ENCODE measurements around the gene TAC4.

The TAC4 gene, protein sequence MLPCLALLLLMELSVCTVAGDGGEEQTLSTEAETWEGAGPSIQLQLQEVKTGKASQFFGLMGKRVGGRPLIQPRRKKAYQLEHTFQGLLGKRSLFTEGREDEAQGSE

GRCh38 chr17:49848019-49848473 is at the start of gene TAC4:
TSS of gene TAC4 (minus strand) at chr17:49848069. CDS start at chr17:49848017, 52 bp downstream.
- no peak for FAIRE-seq

- FAIRE-seq, result no peak
Observed at GRCh38 chr17:49896860-49897259, 49.0 kb upstream of the TAC4 start.

GRCh38 chr17:49896222-49896621 is 48.4 kb upstream of the TAC4 start:
- no peak for FAIRE-seq

- FAIRE-seq, result no peak
Observed at GRCh38 chr17:49895812-49896211, 47.9 kb upstream of the TAC4 start.

GRCh38 chr17:49894761-49895160 is 46.9 kb upstream of the TAC4 start:
- no peak for FAIRE-seq

GRCh38 chr17:49891694-49892389 is 44.0 kb upstream of the TAC4 start:
- FAIRE-seq, result no peak

DNA sequence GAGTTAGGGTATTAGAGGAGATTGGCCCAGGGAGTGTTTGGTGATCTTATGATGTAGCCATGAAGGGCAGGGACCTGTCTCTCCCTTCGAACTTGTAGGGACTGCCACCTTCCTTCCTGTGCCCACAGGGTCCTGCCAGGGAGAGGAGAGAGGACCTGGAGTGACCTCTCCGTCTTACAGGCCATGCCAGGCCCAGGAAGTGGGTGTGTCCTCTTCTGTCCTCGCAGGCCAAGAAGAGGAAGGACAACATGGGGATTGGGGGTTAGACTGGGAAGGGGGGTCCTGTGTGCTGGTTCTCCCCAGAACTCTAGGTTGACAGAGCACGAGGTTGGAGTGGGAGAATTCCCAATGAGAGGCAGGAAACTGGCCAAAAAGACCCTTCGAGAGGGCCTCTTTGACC is 43.4 kb upstream of the TAC4 start:
- no peak for FAIRE-seq

DNA sequence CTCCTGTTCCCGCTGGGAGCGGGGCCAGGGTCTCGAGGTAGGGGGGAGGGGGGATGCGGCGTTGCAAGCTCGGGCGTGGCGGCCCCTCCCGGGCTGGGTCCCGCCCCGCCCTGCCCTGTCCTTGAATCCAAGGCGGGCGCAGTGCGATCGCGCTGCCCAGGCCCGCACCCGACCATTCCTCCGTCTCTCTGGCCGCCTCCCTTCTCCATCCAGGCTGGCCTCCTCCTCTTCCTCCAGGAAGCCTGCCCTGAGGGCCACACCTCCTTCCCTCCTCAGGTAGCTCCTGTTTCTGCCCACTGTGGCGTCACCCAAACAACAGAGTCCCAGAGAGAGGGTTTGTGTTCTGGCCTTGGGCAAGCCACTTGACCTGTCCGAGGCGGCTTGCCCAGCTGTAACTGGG is 43.0 kb upstream of the TAC4 start:
- FAIRE-seq, result no peak

- no peak for FAIRE-seq
Observed at GRCh38 chr17:49890077-49890821, 42.4 kb upstream of the TAC4 start.

DNA sequence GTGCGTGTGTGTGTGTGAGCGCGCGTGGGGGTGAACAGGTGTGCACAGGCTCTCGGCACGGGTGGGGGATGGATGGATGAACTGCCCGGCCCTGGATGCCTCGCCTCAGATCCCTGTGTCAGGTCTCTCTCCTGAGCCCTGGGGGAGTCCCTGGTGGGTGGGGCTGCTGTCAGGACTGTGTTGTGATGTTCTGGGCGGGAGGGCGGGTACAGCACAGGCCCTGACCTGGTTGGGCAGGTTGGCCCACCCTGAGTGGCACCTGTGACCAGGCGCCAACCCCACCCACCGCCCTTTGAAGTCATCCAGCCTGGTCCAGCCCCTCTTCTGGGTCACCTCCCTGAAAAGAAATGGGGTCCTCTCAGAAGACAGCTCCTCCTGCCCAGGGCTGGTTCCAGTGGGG is 41.6 kb upstream of the TAC4 start:
- no peak for FAIRE-seq

- no peak for FAIRE-seq
Observed at GRCh38 chr17:49887744-49888360, 40.0 kb upstream of the TAC4 start.

GRCh38 chr17:49887086-49887743 is 39.3 kb upstream of the TAC4 start:
- no peak for FAIRE-seq

DNA sequence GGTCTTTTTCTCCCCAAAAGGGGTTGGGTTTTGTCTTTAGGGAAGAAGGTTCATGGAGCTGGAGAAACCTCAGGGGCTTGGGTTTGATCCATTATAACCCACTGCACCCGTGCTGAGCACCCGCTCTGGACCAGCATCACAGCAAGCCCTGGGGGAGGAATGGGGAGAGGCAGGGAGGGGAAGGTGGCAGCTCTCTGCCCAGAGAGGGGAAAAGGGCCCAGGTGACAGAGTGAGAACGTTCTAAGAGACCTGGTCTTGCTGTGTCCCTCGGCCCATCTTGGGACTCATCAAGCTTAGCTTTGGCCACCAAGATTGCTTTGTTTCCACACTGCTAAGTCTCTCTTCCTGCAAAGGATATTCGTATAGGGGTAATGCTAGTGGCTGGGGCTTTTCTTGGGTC is 38.2 kb upstream of the TAC4 start:
- no peak for FAIRE-seq

DNA sequence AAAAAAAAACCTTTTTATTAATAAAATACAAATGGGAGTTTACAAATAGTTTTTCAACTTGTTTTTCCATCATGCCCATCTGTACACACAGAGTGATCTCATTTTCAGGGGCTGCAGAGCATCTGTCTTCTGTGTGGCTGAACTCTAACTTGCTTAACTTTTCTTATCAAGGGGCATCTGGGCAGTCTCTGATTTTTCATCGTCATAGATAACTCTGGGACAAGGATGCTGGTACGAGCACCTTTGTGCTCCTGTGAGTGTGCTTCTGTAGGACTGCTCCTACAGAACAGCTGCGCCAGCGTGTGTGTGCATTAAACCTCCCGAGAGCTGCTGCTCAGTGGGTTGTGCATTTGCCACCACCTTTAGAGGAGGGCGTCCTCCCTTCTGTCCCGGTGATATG is 34.6 kb upstream of the TAC4 start:
- no peak for FAIRE-seq

- FAIRE-seq, result no peak
Observed at GRCh38 chr17:49881054-49881402, 33.2 kb upstream of the TAC4 start.

- FAIRE-seq, result no peak
Observed at GRCh38 chr17:49880291-49881053, 32.6 kb upstream of the TAC4 start.

DNA sequence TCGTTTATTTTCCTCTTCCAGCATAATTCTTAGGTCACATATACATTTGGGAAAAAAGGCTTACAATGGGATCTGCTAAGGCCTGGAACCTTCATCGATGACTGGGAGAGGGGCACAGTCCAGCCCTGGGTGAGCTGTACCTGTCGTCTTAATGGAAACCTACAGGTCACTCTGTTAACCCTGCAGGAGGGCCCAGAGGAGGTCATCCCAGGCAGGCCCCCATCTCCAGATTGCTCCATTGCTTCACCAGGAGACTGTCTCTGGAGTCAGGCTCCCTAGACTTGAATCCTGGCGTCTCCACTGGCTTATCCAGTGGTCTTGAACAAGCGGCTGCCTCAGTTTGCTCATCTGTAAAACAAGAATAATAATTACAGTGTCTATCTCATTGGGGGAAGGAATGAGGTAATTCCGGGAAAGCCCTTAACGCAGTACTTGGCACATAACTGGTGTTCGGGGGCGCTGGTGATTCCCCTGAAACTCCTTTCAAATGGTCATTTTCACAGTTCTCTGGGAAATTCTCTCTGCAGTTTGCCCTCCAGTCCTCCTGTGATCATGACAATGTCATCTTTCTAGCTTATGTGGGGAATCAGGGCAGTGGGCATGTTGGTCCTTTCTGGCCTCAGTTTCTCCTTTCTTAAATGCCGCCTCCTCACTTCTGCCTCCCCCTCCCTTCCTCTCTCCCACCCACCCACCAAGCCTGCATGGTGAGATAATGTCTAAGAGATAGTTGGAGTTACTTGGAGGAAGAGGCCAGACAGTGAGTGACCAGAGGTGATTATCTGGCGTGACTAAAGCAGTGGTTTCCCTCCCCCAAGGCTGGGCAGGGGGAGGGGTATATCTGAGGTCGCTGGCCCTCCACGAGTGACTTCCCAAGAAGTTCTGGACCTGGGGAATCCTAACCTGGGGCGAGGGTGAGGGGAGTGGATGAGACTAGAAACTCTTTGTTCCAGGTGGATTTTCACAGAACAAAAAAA is 31.3 kb upstream of the TAC4 start:
- FAIRE-seq, result no peak

DNA sequence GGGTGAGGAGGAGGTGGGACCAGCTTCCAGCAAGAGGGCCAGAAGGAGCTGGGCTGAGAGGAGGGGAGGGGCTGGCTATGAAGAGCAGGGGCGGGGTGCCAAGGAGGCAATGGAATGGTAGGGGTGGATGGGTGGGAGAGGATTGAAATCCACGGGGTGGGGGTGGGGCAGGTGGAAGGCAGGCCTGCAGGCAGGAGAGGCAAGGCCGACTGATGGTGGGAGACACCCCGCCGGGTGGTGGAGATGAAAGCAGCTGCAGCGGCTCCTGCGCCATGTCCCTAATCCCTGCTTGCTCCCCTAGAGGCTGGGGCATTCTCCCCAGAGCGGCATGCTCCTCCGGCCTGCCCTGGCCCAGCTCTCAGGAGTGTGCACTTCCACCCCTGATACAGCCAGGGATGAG is 27.8 kb upstream of the TAC4 start:
- no peak for FAIRE-seq

DNA sequence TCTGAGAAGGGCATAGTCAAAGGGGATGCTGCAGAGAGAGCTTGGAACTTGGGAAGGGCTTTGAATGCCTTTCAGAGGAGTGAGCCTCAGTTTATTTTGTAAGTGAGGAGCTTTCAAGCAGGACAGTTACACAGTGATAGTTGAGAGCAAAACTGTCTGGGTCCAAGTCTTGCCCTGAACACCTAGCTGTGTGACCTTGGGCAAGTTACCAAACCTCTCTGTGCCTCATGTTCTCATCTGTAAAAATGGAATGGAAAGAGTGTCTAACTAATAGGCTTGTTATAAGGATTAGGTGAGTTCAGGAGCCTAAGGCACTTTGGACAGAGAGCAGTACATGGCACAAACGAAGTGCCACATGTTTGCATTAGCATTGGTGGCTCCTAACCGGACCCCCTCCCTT is 27.0 kb upstream of the TAC4 start:
- FAIRE-seq, result no peak

DNA sequence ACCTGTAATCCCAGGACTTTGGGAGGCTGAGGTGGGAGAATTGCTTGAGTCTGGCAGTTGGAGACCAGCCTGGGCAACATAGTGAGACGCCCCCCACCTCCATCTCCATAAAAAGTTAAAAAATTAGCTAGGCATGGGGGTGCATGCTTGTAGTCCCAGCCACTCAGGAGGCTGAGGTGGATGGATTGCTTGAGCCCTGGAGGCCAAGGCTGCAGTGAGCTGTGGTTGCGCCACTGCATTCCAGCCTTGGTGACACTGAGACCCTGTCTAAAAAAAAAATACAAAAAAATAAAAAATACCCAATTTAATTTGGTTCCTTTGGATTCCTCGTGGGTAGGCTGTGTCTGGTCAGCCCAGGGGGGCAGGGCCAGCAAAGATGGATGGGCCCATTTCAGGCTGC is 26.1 kb upstream of the TAC4 start:
- no peak for FAIRE-seq

DNA sequence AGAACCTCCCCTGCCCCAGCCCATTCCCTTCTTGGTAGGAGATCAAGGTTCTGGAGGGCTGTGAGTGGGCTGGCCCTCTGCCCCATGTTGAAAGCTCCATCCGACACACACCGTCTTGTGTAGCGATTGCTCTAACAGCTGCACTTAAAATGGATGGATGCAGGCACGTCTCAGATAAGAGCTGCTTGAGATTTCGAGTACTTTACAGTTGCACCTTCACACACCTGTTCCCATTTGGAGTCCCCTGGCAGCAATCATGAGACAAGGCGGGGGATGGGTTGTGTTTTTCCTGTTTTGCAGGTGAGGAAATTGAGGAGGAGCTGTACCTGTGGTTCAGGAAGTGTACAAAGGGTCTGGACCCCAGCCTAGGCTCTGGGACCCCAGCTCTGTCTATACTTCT is 25.6 kb upstream of the TAC4 start:
- no peak for FAIRE-seq
